Mesothelial cell of epicardium (in vitro differentiated cells): ENCODE measurements around the gene PAX6. TPM values are rescaled to one million over a fixed set of nuclear protein-coding genes. Genes with fewer than 3 reads are reported as not detected.

Experiments used
- DNase-seq, 2 experiments: peaks; one replicate each; pipeline ENCODE4 v3.0.0; 2021; ENCODE audit warnings: low spot score in 2 of 2; ENCODE audit not compliant: unreplicated experiment in 2 of 2
- H3K27ac Mint-ChIP-seq: 2 replicates; pipeline ENCODE4 v1.8.0; 2021; ENCODE audit warnings: mixed read lengths
- H3K27me3 Mint-ChIP-seq: 2 replicates; pipeline ENCODE4 v1.8.0; 2021; ENCODE audit warnings: low read depth, mixed read lengths
- H3K36me3 Mint-ChIP-seq: 2 replicates; pipeline ENCODE4 v1.8.0; 2021; ENCODE audit warnings: mixed read lengths
- H3K4me1 Mint-ChIP-seq: 2 replicates; pipeline ENCODE4 v1.8.0; 2021; ENCODE audit warnings: mixed read lengths
- H3K4me3 Mint-ChIP-seq: 2 replicates; pipeline ENCODE4 v1.8.0; 2021; ENCODE audit warnings: mild to moderate bottlenecking, moderate library complexity, mixed read lengths
- H3K9me3 Mint-ChIP-seq: 2 replicates; pipeline ENCODE4 v1.8.0; 2021; ENCODE audit warnings: mixed read lengths
- CTCF ChIP-seq: fragments of 200-600 bp; sonication (generic); IDR thresholded peaks from one replicate; pipeline ENCODE4 v1.5.0; 2021; ENCODE audit warnings: antibody characterized with exemption; ENCODE audit not compliant: unreplicated experiment
- total RNA-seq: library from RNA; stranded (reverse); gene quantifications from 3 replicates; pipeline ENCODE4 v1.2.1, GENCODE V29; 2021

The PAX6 gene
- total RNA-seq, 1 donor from 2014 or later = not detected

GRCh38 chr11:31790649-31791048 is 20.5 kb downstream of the PAX6 start:
- TF ChIP-seq CTCF = no peak
- Mint-ChIP-seq H3K9me3 (no peaks in the 10 kb centered on the region), H3K27ac (no peak overlapping the region), H3K27me3 (peaks cover 17% of the 10 kb centered on the region), H3K4me3 (no peak overlapping the region), H3K4me1 (peaks cover 28% of the 10 kb centered on the region), H3K36me3 (no peaks in the 10 kb centered on the region)
- DNase-seq = no peak

- Mint-ChIP-seq H3K27me3 (no peaks in the 10 kb centered on the region), H3K27ac (no peak overlapping the region), H3K9me3 (no peaks in the 10 kb centered on the region), H3K4me3 (no peak overlapping the region), H3K36me3 (no peaks in the 10 kb centered on the region), H3K4me1 (peaks cover 28% of the 10 kb centered on the region)
- DNase-seq = no peak
- no peak for TF ChIP-seq CTCF
Observed at GRCh38 chr11:31788085-31788484, 23.0 kb downstream of the PAX6 start.

- H3K9me3 Mint-ChIP-seq = no peaks in the 10 kb centered on the region
- H3K27me3 Mint-ChIP-seq = no peaks in the 10 kb centered on the region
- H3K27ac Mint-ChIP-seq = no peak overlapping the region
- peaks cover 19% of the 10 kb centered on the region for H3K4me1 Mint-ChIP-seq
- H3K36me3 Mint-ChIP-seq = no peaks in the 10 kb centered on the region
- no peak overlapping the region for H3K4me3 Mint-ChIP-seq
- no peak for DNase-seq
- no peak for TF ChIP-seq CTCF
Observed at GRCh38 chr11:31786996-31787685, 24.0 kb downstream of the PAX6 start.

- H3K9me3 Mint-ChIP-seq = no peaks in the 10 kb centered on the region
- TF ChIP-seq CTCF = no peak
- H3K27ac Mint-ChIP-seq = no peak overlapping the region
- DNase-seq = no peak
- H3K27me3 Mint-ChIP-seq = no peaks in the 10 kb centered on the region
- peaks cover 2% of the 10 kb centered on the region for H3K4me1 Mint-ChIP-seq
- H3K4me3 Mint-ChIP-seq = no peak overlapping the region
- no peaks in the 10 kb centered on the region for H3K36me3 Mint-ChIP-seq
Observed at GRCh38 chr11:31784611-31785010, 26.5 kb downstream of the PAX6 start.

GRCh38 chr11:31783252-31783651 is 27.9 kb downstream of the PAX6 start:
- Mint-ChIP-seq H3K36me3 (no peaks in the 10 kb centered on the region), H3K27me3 (no peaks in the 10 kb centered on the region), H3K4me1 (peaks cover 2% of the 10 kb centered on the region), H3K9me3 (no peaks in the 10 kb centered on the region), H3K27ac (no peak overlapping the region), H3K4me3 (no peak overlapping the region)
- no peak for DNase-seq
- TF ChIP-seq CTCF = no peak
